HG03045 (cell line): ENCODE results near the gene LTB4R2.
"Not testable (repeated sequence)": the region's sequence is repeated elsewhere in the genome, so short reads cannot be mapped to it uniquely, and the experiment has no call there.

Experiments used
- ATAC-seq: cut with Tn5 transposase; IDR thresholded peaks from one replicate; pipeline ENCODE4 v1.9.1; 2021; ENCODE audit warnings: mild to moderate bottlenecking, moderate library complexity; ENCODE audit not compliant: unreplicated experiment

LTB4R2 gene

DNA sequence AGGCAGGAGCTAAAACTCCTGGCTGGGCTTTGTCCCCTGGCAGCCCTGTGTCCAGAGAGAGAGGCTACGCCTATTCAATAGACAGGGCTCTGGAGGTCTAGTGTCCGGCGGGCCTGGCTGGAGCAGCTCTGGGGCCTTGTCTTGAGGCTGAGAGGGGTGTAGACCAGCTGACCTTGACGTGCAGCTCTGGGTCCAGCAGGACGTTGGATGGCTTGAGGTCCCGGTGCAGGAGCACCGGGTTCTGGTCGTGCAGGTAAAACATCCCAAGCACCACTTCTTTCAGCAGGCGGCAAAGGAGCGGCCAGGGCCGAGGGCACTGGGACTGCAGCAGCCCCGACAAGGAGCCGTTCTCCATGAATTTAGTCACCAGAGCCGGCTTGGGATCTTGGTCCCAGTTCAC, 28.9 kb downstream of the LTB4R2 start:
- ATAC-seq: no peak

- ATAC-seq: peak; percentile 83
Observed at GRCh38 chr14:24339284-24340151, 29.6 kb downstream of the LTB4R2 start, which contains the start of gene RIPK3. TSS of gene RIPK3 (minus strand) at chr14:24339991. CDS start at chr14:24339826, 165 bp downstream.

- no peak for ATAC-seq
Observed at GRCh38 chr14:24340606-24341005, 30.7 kb downstream of the LTB4R2 start.

DNA sequence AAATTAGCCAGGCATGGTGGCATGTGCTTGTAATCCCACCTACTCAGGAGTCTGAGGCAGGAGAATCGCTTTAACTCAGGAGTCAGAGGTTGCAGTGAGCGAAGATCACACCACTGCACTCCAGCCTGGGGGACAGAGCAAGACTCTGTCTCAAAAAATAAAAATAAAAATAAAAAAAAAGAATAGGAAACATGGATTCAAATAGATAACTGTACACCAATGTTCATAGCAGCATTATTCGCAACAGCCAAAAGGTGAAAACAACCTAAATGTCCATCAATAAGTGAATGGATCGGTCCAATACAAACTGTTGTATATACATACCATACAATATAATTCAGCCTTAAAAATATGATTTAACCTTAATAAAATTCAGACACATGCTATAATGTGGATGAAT, 32.9 kb downstream of the LTB4R2 start:
- no peak for ATAC-seq

GRCh38 chr14:24343795-24344660, 34.1 kb downstream of the LTB4R2 start:
- no peak for ATAC-seq

DNA sequence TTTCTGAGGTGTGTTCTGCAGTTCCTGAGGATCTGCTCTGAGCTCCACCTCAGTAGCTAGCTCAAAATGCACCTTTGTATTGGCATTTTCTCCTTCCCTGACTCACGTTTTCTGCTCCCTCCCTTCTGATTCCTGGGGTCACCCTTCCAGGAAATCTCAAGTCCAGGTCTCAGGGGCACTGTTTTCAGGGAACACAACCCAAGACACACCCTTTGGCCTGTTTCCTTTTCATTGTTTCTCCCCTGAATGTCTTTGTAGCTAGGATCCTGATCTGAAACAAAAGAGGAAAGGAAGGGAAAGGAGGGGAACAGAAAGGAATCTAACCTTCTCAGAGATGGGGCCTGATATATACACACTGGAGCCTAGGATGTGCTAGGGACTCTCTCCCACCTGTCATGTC, 37.2 kb downstream of the LTB4R2 start:
- ATAC-seq: no peak

- ATAC-seq: no peak
Observed at GRCh38 chr14:24348186-24348585, 38.2 kb downstream of the LTB4R2 start.

DNA sequence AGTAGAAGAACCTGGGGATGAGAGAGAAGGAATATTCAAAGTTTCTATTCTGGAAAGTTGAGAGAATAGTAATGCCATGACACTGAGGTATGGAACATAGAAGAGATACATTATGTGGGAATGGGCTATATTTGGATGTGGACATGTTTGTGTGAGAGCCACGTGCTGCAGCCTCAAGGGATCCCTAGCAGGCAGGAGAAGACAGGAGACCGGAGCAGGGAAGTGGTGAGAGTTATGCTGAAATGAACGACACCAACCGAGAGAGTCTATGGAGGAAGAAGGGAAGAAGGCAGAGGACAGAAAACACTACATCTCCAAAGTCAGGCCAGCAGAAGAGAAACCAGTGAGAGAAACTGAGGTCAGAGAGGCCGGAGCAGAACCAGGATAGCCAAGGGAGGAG, 39.8 kb downstream of the LTB4R2 start:
- ATAC-seq: no peak

DNA sequence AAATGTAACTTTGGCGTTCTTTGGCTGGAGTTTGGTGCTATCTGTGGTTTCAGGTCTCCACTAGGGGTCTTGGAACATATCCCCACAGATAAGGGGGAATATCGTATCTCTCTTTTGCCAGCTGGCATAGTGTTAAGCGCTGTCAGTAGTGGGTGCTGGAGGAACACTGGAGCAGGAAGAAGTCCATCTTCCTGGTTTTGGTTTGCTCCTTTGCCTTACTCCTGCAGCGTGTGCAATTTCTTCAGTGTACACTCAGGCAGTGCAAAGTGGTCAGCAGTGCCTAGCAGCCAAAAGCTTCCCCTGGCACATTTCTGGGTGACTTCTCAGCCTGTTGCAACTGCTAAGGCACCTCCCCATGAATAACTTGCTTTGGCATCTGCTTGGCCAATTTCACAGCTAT, 41.6 kb downstream of the LTB4R2 start:
- ATAC-seq: no peak

DNA sequence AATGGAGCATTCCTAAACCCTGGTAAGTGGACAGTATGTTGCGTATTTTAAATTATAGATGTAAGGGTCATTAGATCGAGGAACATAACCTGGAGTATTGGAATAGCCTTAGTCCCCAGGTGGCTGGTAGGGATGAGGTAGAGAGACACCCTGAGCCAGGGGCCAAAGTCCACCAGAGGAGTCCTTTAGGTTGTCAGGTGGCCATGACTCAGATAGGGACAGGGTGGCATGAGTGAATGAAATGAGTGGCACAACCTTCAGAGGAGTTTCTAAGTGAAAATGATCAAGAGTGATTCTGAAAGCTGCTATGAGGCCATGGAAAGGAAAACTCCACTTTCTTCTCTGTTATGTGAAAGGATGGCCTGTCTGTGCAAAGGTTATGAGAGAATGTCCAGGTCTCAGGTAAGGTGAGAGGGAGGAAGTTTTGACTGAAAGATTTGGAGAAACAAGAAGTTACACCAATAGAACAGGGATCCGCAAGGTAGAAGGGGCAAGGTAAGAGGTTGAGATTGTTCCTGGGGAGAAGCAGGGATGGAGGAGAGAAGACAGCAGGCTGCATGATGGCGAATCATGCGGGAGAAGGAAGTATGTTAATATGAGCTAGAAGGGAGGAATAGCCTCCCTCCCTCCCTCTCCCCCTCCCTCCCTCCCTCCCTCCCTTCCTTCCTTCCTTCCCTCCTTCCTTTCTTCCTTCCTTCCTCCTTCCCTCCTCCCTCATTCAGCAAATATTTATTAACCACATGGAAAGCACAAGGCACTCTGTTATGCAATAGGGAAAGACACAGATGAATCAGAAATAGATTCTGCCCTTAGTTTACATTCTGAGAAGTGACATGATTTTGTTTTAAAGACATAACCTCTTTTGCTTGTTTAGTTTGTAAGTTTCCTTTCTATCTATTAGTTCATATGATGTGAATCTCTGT, 43.9 kb downstream of the LTB4R2 start:
- ATAC-seq: no peak

GRCh38 chr14:24354482-24354825, 44.5 kb downstream of the LTB4R2 start:
- not testable (repeated sequence) for ATAC-seq

DNA sequence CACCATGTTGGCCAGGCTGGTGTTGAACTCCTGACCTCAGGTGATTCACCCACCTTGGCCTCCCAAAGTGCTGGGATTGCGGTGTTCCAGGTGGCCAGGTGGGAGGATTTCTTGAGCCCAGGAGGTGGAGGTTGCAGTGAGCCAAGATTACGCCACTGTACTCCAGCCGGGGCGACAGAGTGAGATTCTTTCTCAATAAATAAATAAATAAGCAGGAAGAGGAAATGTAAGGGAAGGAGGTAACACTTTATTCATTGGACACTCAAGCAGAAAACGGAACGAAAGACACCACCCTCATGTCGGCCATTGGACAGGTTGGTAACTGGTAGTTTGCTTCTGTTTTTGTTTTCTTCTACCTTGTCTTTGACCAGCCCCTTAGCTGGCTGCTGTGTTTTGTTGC, 45.1 kb downstream of the LTB4R2 start:
- ATAC-seq: no peak

- no peak for ATAC-seq
Observed at GRCh38 chr14:24356208-24356607, 46.3 kb downstream of the LTB4R2 start.

- no peak for ATAC-seq
Observed at GRCh38 chr14:24360281-24360680, 50.3 kb downstream of the LTB4R2 start.

DNA sequence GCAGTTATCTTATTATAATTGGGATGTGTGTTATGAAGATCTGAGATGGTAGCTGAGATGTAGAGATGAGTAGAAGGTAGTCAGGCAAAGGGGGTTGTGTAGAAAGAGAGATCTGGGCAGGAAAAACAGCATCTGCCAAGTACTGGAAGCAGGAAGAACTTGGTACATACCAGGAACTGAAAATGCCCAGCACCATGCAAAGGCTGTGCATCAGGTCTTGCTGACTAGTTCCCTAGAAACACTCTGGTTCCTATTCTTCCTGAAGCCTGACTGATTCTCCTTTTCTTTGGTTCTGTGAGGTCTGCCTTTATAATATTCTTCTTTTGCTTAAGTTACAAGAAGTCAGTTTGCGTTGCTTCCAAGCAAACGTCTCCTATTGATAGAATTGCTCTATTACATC, 51.4 kb downstream of the LTB4R2 start:
- ATAC-seq: no peak
